ENCODE results near the gene CACNA1G. TPM values are rescaled to one million over a fixed set of nuclear protein-coding genes. Genes with fewer than 3 reads are reported as not detected.

CACNA1G gene
- total RNA-seq, 1 donor from 2014 or later, result 29.0 TPM

- H3K27ac Mint-ChIP-seq, result peak overlapping the region; percentile 96
- peaks cover 5% of the 10 kb centered on the region for H3K36me3 Mint-ChIP-seq
- DNase-seq (ENCODE audit: low spot score in 2 of 2, unreplicated experiment in 2 of 2), result peak in 1 of 2 experiments; percentile 67
- H3K27me3 Mint-ChIP-seq (ENCODE audit: low read depth), result peaks cover 7% of the 10 kb centered on the region
- H3K9me3 Mint-ChIP-seq, result no peaks in the 10 kb centered on the region
- peaks cover 43% of the 10 kb centered on the region for H3K4me1 Mint-ChIP-seq
- H3K4me3 Mint-ChIP-seq, result peak overlapping the region; percentile 79
- TF ChIP-seq CTCF (IDR thresholded peaks at IDR 0.05; ENCODE audit: unreplicated experiment), result no peak
Measured at GRCh38 chr17:50533720-50534148, 26.8 kb upstream of the CACNA1G start.

GRCh38 chr17:50534222-50534978 lies 26.1 kb upstream of the CACNA1G start:
- peak overlapping the region; percentile 96 for H3K27ac Mint-ChIP-seq
- H3K4me3 Mint-ChIP-seq, result peak overlapping the region; percentile 79
- H3K36me3 Mint-ChIP-seq, result peaks cover 5% of the 10 kb centered on the region
- peak in 1 of 2 experiments; percentile 57 for DNase-seq (ENCODE audit: low spot score in 2 of 2, unreplicated experiment in 2 of 2)
- TF ChIP-seq CTCF (IDR thresholded peaks at IDR 0.05; ENCODE audit: unreplicated experiment), result peak; percentile 62
- H3K9me3 Mint-ChIP-seq, result no peaks in the 10 kb centered on the region
- peaks cover 7% of the 10 kb centered on the region for H3K27me3 Mint-ChIP-seq (ENCODE audit: low read depth)
- H3K4me1 Mint-ChIP-seq, result peaks cover 43% of the 10 kb centered on the region

GRCh38 chr17:50534979-50535326 lies 25.6 kb upstream of the CACNA1G start:
- Mint-ChIP-seq H3K4me3 (peak overlapping the region; percentile 79), H3K36me3 (peaks cover 8% of the 10 kb centered on the region), H3K9me3 (no peaks in the 10 kb centered on the region), H3K27me3 (ENCODE audit: low read depth) (peaks cover 7% of the 10 kb centered on the region), H3K4me1 (peaks cover 43% of the 10 kb centered on the region), H3K27ac (peak overlapping the region; percentile 96)
- no peak for DNase-seq (ENCODE audit: low spot score in 2 of 2, unreplicated experiment in 2 of 2)
- no peak for TF ChIP-seq CTCF (IDR thresholded peaks at IDR 0.05; ENCODE audit: unreplicated experiment)

- H3K36me3 Mint-ChIP-seq, result peaks cover 8% of the 10 kb centered on the region
- peaks cover 7% of the 10 kb centered on the region for H3K27me3 Mint-ChIP-seq (ENCODE audit: low read depth)
- no peak for DNase-seq (ENCODE audit: low spot score in 2 of 2, unreplicated experiment in 2 of 2)
- TF ChIP-seq CTCF (IDR thresholded peaks at IDR 0.05; ENCODE audit: unreplicated experiment), result no peak
- H3K4me1 Mint-ChIP-seq, result peaks cover 43% of the 10 kb centered on the region
- no peaks in the 10 kb centered on the region for H3K9me3 Mint-ChIP-seq
- peak overlapping the region; percentile 18 for H3K4me3 Mint-ChIP-seq
- no peak overlapping the region for H3K27ac Mint-ChIP-seq
Measured at GRCh38 chr17:50535407-50535806, 25.1 kb upstream of the CACNA1G start.

- no peak for TF ChIP-seq CTCF (IDR thresholded peaks at IDR 0.05; ENCODE audit: unreplicated experiment)
- peaks cover 35% of the 10 kb centered on the region for H3K4me1 Mint-ChIP-seq
- no peak for DNase-seq (ENCODE audit: low spot score in 2 of 2, unreplicated experiment in 2 of 2)
- H3K36me3 Mint-ChIP-seq, result peaks cover 8% of the 10 kb centered on the region
- H3K27ac Mint-ChIP-seq, result no peak overlapping the region
- peaks cover 7% of the 10 kb centered on the region for H3K27me3 Mint-ChIP-seq (ENCODE audit: low read depth)
- no peak overlapping the region for H3K4me3 Mint-ChIP-seq
- H3K9me3 Mint-ChIP-seq, result no peaks in the 10 kb centered on the region
Measured at GRCh38 chr17:50536683-50537646, 23.6 kb upstream of the CACNA1G start.

All from mesothelial cell of epicardium (in vitro differentiated cells).